ENCODE results near the gene ACOT2.
"Not testable (repeated sequence)": the region's sequence is repeated elsewhere in the genome, so short reads cannot be mapped to it uniquely, and the experiment has no call there.

ACOT2 gene

GRCh38 chr14:73567951-73568885 lies 795 bp upstream of the ACOT2 start:
- peak; percentile 24 for DNase-seq (ENCODE audit: low read depth)

GRCh38 chr14:73568886-73569184 lies 178 bp upstream of the ACOT2 start:
- not testable (repeated sequence) for DNase-seq (ENCODE audit: low read depth)

DNA sequence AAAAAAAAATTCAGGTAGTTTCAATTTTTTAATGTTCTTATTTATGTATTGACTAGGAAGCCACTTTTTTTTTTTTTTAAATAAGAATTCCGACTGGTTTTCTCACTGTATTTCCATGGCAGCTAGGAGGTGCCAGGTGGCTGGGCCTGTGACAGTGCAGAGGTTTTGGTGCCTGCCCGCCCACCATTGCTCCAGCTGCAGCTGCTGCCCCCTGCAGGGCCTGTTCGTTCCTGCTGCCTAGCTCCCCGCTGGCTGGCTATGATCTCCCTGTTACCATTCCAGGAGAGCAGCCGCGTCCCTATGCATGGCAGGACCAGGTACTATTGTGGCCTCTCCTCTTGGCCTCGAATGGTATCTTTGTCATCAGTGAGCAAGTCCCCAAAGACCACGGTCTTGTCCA lies 1.9 kb downstream of the ACOT2 start:
- peak; percentile 49 for DNase-seq (ENCODE audit: low read depth)

DNA sequence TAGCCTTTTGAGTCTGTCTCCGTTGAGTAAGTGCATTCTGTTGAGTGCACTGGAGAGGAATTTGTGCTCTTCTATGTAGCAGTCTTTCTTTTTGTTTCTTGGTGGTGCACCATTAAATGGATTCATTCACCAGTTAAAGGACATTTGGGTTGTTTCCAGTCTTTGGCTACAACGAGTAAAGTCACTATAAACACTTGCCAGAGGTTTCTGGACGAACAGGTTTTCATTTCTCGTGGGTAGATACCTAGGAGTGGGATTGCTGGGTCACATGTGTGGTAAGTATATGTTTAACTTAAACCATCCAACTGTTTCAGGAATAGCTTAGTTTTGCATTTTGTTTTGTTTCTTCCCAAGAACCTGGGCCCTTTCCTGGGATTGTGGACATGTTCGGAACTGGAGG lies 4.0 kb downstream of the ACOT2 start:
- DNase-seq (ENCODE audit: low read depth) = not testable (repeated sequence)

GRCh38 chr14:73573740-73574139 lies 4.7 kb downstream of the ACOT2 start:
- not testable (repeated sequence) for DNase-seq (ENCODE audit: low read depth)

DNA sequence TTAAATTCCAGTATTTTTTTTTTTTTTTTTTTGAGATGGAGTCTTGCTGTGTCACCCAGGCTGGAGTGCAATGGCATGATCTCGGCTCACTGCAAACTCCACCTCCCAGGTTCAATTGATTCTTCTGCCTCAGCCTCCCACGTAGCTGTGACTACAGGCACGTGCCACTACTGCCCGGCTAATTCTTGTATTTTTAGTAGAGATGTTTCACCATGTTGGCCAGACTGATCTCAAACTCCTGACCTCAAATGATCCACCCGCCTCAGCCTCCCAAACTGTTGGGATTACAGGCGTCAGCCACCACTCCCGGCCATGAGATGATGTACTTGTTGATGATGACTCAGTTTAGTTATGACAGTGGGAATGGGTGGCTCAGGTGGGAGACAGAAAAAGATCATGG lies 5.2 kb downstream of the ACOT2 start:
- not testable (repeated sequence) for DNase-seq (ENCODE audit: low read depth)

GRCh38 chr14:73576391-73576790 lies 7.4 kb downstream of the ACOT2 start:
- no peak for DNase-seq (ENCODE audit: low read depth)

- not testable (repeated sequence) for DNase-seq (ENCODE audit: low read depth)
Measured at GRCh38 chr14:73577214-73577613, 8.2 kb downstream of the ACOT2 start.

- DNase-seq (ENCODE audit: low read depth) = not testable (repeated sequence)
Measured at GRCh38 chr14:73582102-73582979, 13.3 kb downstream of the ACOT2 start.

DNA sequence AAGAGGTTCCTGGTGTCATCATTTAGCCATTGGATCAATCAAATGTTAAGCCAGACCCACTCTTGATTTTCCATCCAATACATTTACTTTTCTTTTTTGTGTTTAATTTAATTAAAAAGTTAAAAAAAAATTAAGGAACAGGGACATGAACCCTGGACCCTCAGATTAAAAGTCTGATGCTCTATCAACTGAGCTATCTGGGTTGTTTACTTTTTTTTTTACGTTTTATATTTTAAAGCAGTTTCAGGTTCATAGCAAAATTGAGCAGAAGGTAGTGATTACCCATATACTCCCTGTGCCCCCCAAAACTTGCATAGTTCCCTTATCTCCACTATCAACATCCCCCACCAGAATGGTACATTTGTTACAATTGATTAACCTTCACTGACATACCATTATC lies 19.7 kb downstream of the ACOT2 start:
- no peak for DNase-seq (ENCODE audit: low read depth)

GRCh38 chr14:73589116-73589515 lies 20.1 kb downstream of the ACOT2 start:
- DNase-seq (ENCODE audit: low read depth) = no peak

DNA sequence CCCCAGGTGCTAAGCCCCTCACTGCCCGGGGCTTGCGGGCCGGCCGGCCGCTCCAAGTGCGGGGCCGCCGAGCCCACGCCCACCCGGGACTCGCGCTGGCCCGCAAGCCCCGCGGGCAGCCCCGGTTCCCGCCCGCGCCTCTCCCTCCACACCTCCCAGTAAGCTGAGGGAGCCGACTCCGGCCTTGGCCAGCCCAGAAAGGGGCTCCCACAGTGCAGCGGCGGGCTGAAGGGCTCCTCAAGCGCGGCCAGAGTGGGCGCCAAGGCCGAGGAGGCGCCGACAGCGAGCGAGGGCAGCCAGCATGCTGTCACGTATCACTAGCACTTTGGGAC lies 21.6 kb downstream of the ACOT2 start:
- not testable (repeated sequence) for DNase-seq (ENCODE audit: low read depth)

DNA sequence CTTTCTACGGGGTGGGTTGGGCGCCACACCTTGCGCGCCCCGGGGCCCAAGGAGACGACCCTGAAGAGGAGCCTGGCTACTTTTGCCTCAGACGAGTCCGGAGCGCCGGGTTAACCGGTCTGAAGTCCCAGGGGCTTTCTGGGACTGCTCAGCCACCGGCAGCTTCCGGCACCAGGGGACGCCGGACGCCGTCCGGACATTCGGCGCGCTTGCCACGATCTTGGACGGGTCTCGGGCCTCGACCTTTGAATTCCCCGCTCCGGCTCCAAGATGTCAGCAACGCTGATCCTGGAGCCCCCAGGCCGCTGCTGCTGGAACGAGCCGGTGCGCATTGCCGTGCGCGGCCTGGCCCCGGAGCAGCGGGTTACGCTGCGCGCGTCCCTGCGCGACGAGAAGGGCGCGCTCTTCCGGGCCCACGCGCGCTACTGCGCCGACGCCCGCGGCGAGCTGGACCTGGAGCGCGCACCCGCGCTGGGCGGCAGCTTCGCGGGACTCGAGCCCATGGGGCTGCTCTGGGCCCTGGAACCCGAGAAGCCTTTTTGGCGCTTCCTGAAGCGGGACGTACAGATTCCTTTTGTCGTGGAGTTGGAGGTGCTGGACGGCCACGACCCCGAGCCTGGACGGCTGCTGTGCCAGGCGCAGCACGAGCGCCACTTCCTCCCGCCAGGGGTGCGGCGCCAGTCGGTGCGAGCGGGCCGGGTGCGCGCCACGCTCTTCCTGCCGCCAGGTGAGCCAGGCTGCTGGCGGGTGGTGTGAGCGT lies 22.9 kb downstream of the ACOT2 start, which contains the start of gene ACOT4:
Gene ACOT4 (plus strand): TSS at position 184 of the 760 bp plus-strand sequence. CDS start 87 bp downstream, at position 271.
- peak; percentile 42 for DNase-seq (ENCODE audit: low read depth)

GRCh38 chr14:73594491-73594890 lies 25.5 kb downstream of the ACOT2 start:
- DNase-seq (ENCODE audit: low read depth) = no peak

GRCh38 chr14:73599499-73599898 lies 30.5 kb downstream of the ACOT2 start:
- DNase-seq (ENCODE audit: low read depth) = no peak

DNA sequence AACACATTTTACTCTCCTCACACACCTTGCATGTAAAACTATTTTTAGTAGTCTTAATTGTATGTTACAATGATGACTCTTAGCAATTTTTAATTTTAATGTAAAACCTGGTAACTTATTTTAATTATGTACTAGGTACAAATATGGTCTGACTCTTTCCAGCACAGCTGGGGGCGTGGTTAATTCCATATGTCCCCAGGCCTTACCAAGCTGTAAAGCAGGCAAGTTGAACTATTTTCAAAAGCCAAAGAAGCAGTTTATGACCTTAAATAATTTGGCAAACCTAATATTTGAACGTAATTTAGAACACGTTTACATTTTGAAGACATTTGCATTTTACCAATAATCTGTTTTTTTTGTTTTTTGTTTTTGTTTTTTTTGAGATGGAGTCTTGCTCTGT lies 34.0 kb downstream of the ACOT2 start:
- no peak for DNase-seq (ENCODE audit: low read depth)

DNA sequence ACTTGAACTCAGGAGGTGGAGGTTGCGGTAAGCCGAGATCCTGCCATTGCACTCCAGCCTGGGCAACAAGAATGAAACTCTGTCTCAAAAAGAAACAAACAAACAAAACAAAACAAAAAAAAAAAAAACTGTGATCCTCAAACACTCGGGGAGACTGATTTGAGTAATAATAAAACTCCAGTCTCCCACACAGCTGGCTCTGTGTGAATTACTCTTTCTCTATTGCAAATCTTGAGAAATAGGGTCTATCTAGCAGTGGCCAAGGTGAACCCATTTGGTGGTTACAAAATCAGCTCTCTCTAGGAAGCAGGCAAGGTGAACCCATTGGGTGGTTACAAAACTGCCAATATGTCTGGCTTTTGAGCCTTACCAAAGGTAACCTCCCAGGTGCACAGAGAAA lies 37.3 kb downstream of the ACOT2 start:
- DNase-seq (ENCODE audit: low read depth) = no peak

DNA sequence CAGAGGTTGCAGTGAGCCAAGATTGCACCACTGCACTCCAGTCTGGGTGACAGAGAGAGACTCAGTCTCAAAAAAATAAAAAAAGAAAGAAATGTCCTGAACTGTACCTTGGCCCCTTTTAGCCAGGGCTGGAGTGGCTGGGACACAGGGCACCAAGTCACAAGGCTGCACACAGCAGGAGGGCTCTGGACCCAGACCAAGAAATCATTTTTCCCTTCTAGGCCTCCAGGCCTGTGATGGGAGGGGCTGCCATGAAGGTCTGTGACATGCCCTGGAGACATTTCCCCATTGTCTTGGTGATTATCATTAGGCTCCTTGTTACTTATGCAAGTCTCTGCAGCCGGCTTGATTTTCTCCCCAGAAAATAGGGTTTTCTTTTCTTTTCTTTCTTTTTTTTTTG lies 38.2 kb downstream of the ACOT2 start:
- DNase-seq (ENCODE audit: low read depth) = no peak

DNA sequence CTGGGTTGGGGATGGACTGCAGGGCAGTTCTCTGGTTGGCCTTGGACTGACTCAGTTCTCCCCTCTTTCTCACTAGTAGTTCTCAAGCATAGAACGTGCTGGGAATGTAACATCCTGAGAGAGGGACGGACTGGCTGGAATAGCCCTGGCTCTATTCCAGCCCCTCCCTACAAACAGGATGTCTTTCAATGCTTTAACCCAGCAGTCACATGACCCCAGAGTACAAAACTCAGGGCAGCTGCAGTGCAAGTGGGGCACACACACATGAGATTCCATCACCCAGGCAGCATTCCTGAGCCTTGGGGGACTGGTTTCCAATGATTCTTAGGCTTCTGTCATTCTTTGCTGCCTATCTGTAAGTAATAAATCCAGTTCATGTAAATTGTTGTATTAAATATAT lies 41.7 kb downstream of the ACOT2 start:
- DNase-seq (ENCODE audit: low read depth) = no peak

GRCh38 chr14:73612339-73613045 lies 43.5 kb downstream of the ACOT2 start, which contains the start of gene ACOT6:
Gene ACOT6 (plus strand): TSS chr14:73612517. CDS start chr14:73612572, 55 bp downstream.
- peak; percentile 44 for DNase-seq (ENCODE audit: low read depth)

GRCh38 chr14:73613046-73613383 lies 44.0 kb downstream of the ACOT2 start:
- no peak for DNase-seq (ENCODE audit: low read depth)
